Muscle layer of duodenum (tissue), 2 donors: ENCODE data around the gene ANOS1.

ENCODE experiments used
- H3K27ac ChIP-seq: one replicate; pipeline ENCODE4 v1.7.0; 2013; ENCODE audit warnings: mild to moderate bottlenecking, low read length
- H3K27me3 ChIP-seq: one replicate; pipeline ENCODE4 v1.7.0; 2013; ENCODE audit warnings: low read depth, mild to moderate bottlenecking, control low read depth, low read length
- H3K36me3 ChIP-seq, 2 donors: one replicate each; pipeline ENCODE4 v1.7.0; 2013; ENCODE audit warnings: low read length in 2 of 2, control low read depth in 1 of 2, mild to moderate bottlenecking in 1 of 2; ENCODE audit not compliant: insufficient read depth in 2 of 2, control insufficient read depth in 1 of 2
- H3K4me1 ChIP-seq, 2 donors: one replicate each; pipeline ENCODE4 v1.7.0; 2013; ENCODE audit warnings: low read length in 2 of 2, mild to moderate bottlenecking in 2 of 2, control low read depth in 1 of 2, moderate library complexity in 1 of 2; ENCODE audit not compliant: insufficient read depth in 2 of 2, control insufficient read depth in 1 of 2
- H3K4me3 ChIP-seq, 2 donors: one replicate each; pipeline ENCODE4 v1.7.0; 2013; ENCODE audit warnings: low read length in 2 of 2, low read depth in 1 of 2, mild to moderate bottlenecking in 1 of 2
- H3K9me3 ChIP-seq, 2 donors: one replicate each; pipeline ENCODE4 v1.7.0; 2013; ENCODE audit warnings: low read length in 2 of 2, control low read depth in 1 of 2, mild to moderate bottlenecking in 1 of 2; ENCODE audit not compliant: control insufficient read depth in 1 of 2
- donor health status: healthy.

ANOS1 gene

DNA sequence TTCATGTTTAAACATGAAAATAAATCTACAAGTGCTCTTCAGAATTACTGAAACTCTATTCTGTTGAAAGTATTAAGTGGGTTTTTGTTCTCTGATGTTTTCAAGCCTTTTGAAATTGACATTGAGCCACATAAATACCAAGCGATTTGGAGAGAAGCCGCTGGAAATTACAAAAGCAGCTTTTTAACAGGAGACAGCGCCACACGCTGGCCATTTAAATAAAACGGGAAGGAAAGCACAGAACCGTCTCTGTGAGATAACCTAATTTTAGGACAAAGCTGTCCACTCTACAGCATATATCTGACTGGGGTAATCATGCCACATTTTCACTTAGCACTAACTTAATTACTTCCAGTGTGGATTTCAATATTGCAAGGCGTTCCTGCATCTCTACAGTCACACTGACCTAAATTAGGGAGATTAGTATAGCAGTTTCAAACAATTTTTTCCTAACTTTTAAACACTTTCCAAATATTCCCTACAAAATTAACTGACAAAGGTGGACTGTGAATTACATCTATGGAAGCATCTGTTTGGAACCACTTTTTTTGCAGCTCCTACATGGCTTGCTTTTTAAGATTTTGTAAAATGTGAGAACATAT is 6.8 kb upstream of the ANOS1 start:
- Histone ChIP-seq H3K36me3 (no peaks in the 10 kb centered on the region), H3K4me3 (no peak overlapping the region), H3K27ac (no peak overlapping the region), H3K9me3 (no peaks in the 10 kb centered on the region), H3K27me3 (no peaks in the 10 kb centered on the region), H3K4me1 (no peaks in the 10 kb centered on the region)

- no peaks in the 10 kb centered on the region for H3K9me3 ChIP-seq
- no peak overlapping the region for H3K27ac ChIP-seq
- H3K36me3 ChIP-seq, result no peaks in the 10 kb centered on the region
These were observed 5.9 kb upstream of the ANOS1 start for GRCh38 chrX:8737883-8738282.

GRCh38 chrX:8730812-8731558 is 952 bp downstream of the ANOS1 start:
- no peak overlapping the region for H3K27ac ChIP-seq

More at GRCh38 chrX:8737883-8738282, 5.9 kb upstream of the ANOS1 start:
- no peaks in the 10 kb centered on the region for H3K4me1 ChIP-seq
- H3K4me3 ChIP-seq, result no peak overlapping the region
- H3K27me3 ChIP-seq, result no peaks in the 10 kb centered on the region

GRCh38 chrX:8729811-8730210 is 2.1 kb downstream of the ANOS1 start:
- no peaks in the 10 kb centered on the region for H3K27me3 ChIP-seq
- no peak overlapping the region for H3K4me3 ChIP-seq

More at GRCh38 chrX:8730812-8731558, 952 bp downstream of the ANOS1 start:
- Histone ChIP-seq H3K4me3 (peak overlapping the region in 1 of 2 donors; percentile 62), H3K9me3 (no peaks in the 10 kb centered on the region), H3K36me3 (no peaks in the 10 kb centered on the region), H3K4me1 (peaks cover 0 to 14% of the 10 kb centered on the region in 2 donors), H3K27me3 (no peaks in the 10 kb centered on the region)

GRCh38 chrX:8728932-8729535 is 2.9 kb downstream of the ANOS1 start:
- Histone ChIP-seq H3K36me3 (no peaks in the 10 kb centered on the region), H3K27me3 (no peaks in the 10 kb centered on the region), H3K4me1 (peaks cover 0 to 14% of the 10 kb centered on the region in 2 donors), H3K4me3 (no peak overlapping the region), H3K9me3 (no peaks in the 10 kb centered on the region), H3K27ac (no peak overlapping the region)

More at GRCh38 chrX:8729811-8730210, 2.1 kb downstream of the ANOS1 start:
- no peaks in the 10 kb centered on the region for H3K9me3 ChIP-seq
- peaks cover 0 to 14% of the 10 kb centered on the region in 2 donors for H3K4me1 ChIP-seq
- H3K36me3 ChIP-seq, result no peaks in the 10 kb centered on the region
- H3K27ac ChIP-seq, result no peak overlapping the region

- Histone ChIP-seq H3K4me3 (no peak overlapping the region), H3K9me3 (no peaks in the 10 kb centered on the region)
These were observed 5.8 kb downstream of the ANOS1 start for GRCh38 chrX:8726031-8726652.

DNA sequence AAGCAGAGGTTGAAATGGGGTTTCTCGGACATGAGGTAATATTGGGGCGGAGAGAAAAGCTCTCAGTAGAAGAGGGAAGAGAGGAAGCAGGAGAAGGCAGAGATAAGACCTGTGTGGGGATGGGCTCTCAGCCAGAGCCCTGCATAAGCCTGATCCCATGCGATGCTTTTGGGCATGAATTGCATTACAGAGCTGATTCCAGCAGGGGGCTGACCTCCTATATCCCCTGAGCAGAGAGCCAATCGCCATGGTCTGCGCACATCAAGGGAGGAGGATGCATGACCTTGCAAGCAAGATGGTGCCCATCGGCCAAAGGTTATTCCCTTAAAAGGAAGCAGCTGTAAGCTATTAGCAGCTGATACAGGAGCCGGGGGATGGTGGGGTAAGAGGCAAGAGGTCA is 7.6 kb downstream of the ANOS1 start:
- Histone ChIP-seq H3K9me3 (no peaks in the 10 kb centered on the region), H3K27ac (no peak overlapping the region), H3K4me1 (no peaks in the 10 kb centered on the region), H3K36me3 (no peaks in the 10 kb centered on the region), H3K27me3 (no peaks in the 10 kb centered on the region), H3K4me3 (no peak overlapping the region)

More at GRCh38 chrX:8726031-8726652, 5.8 kb downstream of the ANOS1 start:
- no peak overlapping the region for H3K27ac ChIP-seq
- H3K27me3 ChIP-seq, result no peaks in the 10 kb centered on the region
- H3K36me3 ChIP-seq, result no peaks in the 10 kb centered on the region
- peaks cover 0 to 7% of the 10 kb centered on the region in 2 donors for H3K4me1 ChIP-seq

GRCh38 chrX:8721536-8721935 is 10.4 kb downstream of the ANOS1 start:
- no peaks in the 10 kb centered on the region for H3K9me3 ChIP-seq
- no peak overlapping the region for H3K4me3 ChIP-seq
- H3K27me3 ChIP-seq, result no peaks in the 10 kb centered on the region
- H3K4me1 ChIP-seq, result no peaks in the 10 kb centered on the region
- H3K27ac ChIP-seq, result no peak overlapping the region
- H3K36me3 ChIP-seq, result no peaks in the 10 kb centered on the region

- no peaks in the 10 kb centered on the region for H3K4me1 ChIP-seq
- no peak overlapping the region for H3K4me3 ChIP-seq
- no peaks in the 10 kb centered on the region for H3K9me3 ChIP-seq
- no peaks in the 10 kb centered on the region for H3K36me3 ChIP-seq
- no peaks in the 10 kb centered on the region for H3K27me3 ChIP-seq
- H3K27ac ChIP-seq, result no peak overlapping the region
These were observed 11.8 kb downstream of the ANOS1 start for GRCh38 chrX:8720136-8720535.

DNA sequence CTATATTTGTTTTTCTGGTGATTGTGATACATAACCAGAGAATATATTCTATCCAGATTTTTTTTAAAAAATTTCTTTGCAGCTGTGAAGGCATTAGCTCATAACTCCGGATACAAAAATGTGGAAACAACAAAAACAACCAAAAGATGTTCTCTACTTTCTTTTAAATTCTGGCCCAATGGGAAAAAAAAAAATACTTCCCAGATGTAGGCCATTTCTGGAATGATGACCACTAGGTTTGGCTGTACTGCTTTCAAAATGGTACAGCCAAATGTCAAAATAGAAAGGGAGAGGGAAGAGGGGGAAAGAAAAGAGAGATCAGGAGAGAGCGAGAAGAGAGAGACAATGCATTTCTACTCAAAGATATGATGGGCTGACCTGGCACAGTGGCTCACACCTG is 14.6 kb downstream of the ANOS1 start:
- Histone ChIP-seq H3K9me3 (no peaks in the 10 kb centered on the region), H3K4me3 (no peak overlapping the region), H3K27me3 (no peaks in the 10 kb centered on the region), H3K36me3 (no peaks in the 10 kb centered on the region), H3K27ac (no peak overlapping the region), H3K4me1 (no peaks in the 10 kb centered on the region)

DNA sequence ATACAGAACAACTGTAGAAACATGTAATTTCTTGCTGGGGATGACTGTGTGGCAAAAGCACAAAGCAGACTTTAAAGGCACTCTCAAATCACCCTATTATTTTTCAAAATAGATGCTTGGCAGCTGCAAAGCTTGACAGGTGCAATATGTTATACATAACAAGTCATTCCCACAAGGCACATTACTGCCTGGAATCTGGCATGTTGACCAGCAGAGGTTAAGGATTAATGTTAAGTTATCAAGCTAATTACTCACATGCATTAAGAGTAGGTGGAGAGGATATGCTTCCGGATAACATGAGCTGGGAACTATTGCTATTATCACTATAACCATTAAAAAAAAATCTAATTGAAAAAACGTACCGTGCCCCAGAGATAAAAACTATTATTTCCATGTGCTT is 17.8 kb downstream of the ANOS1 start:
- Histone ChIP-seq H3K4me3 (no peak overlapping the region), H3K27me3 (no peaks in the 10 kb centered on the region), H3K9me3 (no peaks in the 10 kb centered on the region), H3K27ac (no peak overlapping the region), H3K4me1 (no peaks in the 10 kb centered on the region), H3K36me3 (no peaks in the 10 kb centered on the region)
